H1 (cell line): ENCODE data around the gene CYP4F11. TPM values are rescaled to one million over a fixed set of nuclear protein-coding genes. Genes with fewer than 3 reads are reported as not detected.

Source experiments
- BACH1 ChIP-seq: IDR thresholded peaks from 2 replicates; pipeline ENCODE4 v1.6.1; 2012; ENCODE audit warnings: low read length, improper control_type of control experiment
- BCL11A ChIP-seq, 2 experiments: IDR thresholded peaks; one replicate each; pipeline ENCODE4 v1.6.1; 2011; ENCODE audit warnings: low read depth in 2 of 2, low read length in 2 of 2, mild to moderate bottlenecking in 2 of 2
- CBX5 ChIP-seq: fragments of 300-800, 300-1000 bp; sonication (generic); IDR thresholded peaks from 2 replicates; pipeline ENCODE4 v1.7.1; 2016; ENCODE audit warnings: antibody characterized with exemption, low read length, low read depth
- CHD7 ChIP-seq: fragments of 300-600 bp; sonication (generic); IDR thresholded peaks from 2 replicates; pipeline ENCODE4 v1.7.1; 2012; ENCODE audit warnings: low read length, moderate library complexity, mild to moderate bottlenecking, inconsistent platforms; ENCODE audit not compliant: insufficient replicate concordance
- CREB1 ChIP-seq: IDR thresholded peaks from 2 replicates; pipeline ENCODE4 v1.6.1; 2012; ENCODE audit warnings: inconsistent platforms
- CTBP2 ChIP-seq: IDR thresholded peaks from 2 replicates; pipeline ENCODE4 v1.7.0; 2011; ENCODE audit warnings: borderline replicate concordance, mild to moderate bottlenecking, moderate library complexity, mixed read lengths, low read length; ENCODE audit not compliant: insufficient read depth, insufficient read length
- NRF1 ChIP-seq: IDR thresholded peaks from 2 replicates; pipeline ENCODE4 v1.6.1; 2011; ENCODE audit warnings: mild to moderate bottlenecking, low read depth, low read length, improper control_type of control experiment
- PHF8 ChIP-seq: fragments of 200-600 bp; sonication (generic); conservative IDR thresholded peaks from 2 replicates; pipeline ENCODE4 v1.7.1; 2012; ENCODE audit warnings: low read depth, mild to moderate bottlenecking, inconsistent platforms, low read length, moderate library complexity
- RAD21 ChIP-seq, 2 experiments: IDR thresholded peaks in 1 of 2; conservative IDR thresholded peaks in 1 of 2; 2 replicates each; pipeline ENCODE4 v1.6.1; 2011; ENCODE audit warnings: low read depth in 2 of 2, low read length in 2 of 2, improper control_type of control experiment in 1 of 2, inconsistent platforms in 1 of 2, mild to moderate bottlenecking in 1 of 2, moderate library complexity in 1 of 2
- SRF ChIP-seq: IDR thresholded peaks from 2 replicates; pipeline ENCODE4 v1.6.1; 2011; ENCODE audit warnings: mild to moderate bottlenecking, low read depth, low read length, moderate library complexity
- TAF7 ChIP-seq: optimal IDR thresholded peaks from 2 replicates; pipeline ENCODE3; 2011; ENCODE audit warnings: low read depth, mild to moderate bottlenecking, inconsistent platforms, low read length, moderate library complexity, borderline replicate concordance
- TEAD4 ChIP-seq: IDR thresholded peaks from 2 replicates; pipeline ENCODE4 v1.6.1; 2012; ENCODE audit warnings: low read depth, low read length, inconsistent platforms, mixed read lengths
- polyA plus RNA-seq, 7 experiments: library from polyadenylated mRNA; depleted of rRNA in 3 of 7; stranded (reverse) in 5 of 7; unstranded in 2 of 7; fragments of >200 nt in 5 of 7; fragments of 200-250 nt in 2 of 7; gene quantifications; 1 replicate in 5 of 7; 2 replicates in 1 of 7; 4 replicates in 1 of 7; pipeline versions ENCODE4 v1.2.1 to v1.2.3, GENCODE V29; 2011 to 2013; ENCODE audit warnings: missing spikeins in 2 of 7, mixed read lengths in 2 of 7
- total RNA-seq: library from RNA; stranded (reverse); fragmentation: NEBNext Ultra II Directional; extraction: Animal tissue kit (Norgen Biotek cat#: 25700); gene quantifications from 2 replicates; pipeline ENCODE4 v1.2.1, GENCODE V29; 2021

Gene CYP4F11
- total and polyA plus RNA-seq, 2 of the 8 experiments (the other 6 are each of a cell fraction or from before 2014, with no cell fraction given): not detected

- TF ChIP-seq CHD7: no peak
- TF ChIP-seq CBX5: no peak
- no peak for TF ChIP-seq CREB1
- no peak for TF ChIP-seq BACH1
- no peak for TF ChIP-seq CTBP2
- TF ChIP-seq RAD21 (IDR thresholded peaks at IDR 0.05 in 1 of 2, conservative IDR thresholded peaks at IDR 0.05 in 1 of 2; ENCODE audit: low read depth in 2 of 2, low read length in 2 of 2): no peak
- TF ChIP-seq TEAD4: no peak
- TF ChIP-seq NRF1: no peak
- no peak for TF ChIP-seq SRF
- no peak for TF ChIP-seq TAF7
- no peak for TF ChIP-seq BCL11A (IDR thresholded peaks at IDR 0.05; ENCODE audit: low read depth in 2 of 2, low read length in 2 of 2)
- no peak for TF ChIP-seq PHF8
These were observed 40.0 kb downstream of the CYP4F11 start (continued) for GRCh38 chr19:15894359-15894758.
